ENCODE measurements around the gene C1orf210.

The C1orf210 gene

GRCh38 chr1:43314233-43314632 is 28.9 kb upstream of the C1orf210 start:
- Histone ChIP-seq H3K4me1 (no peaks in the 10 kb centered on the region), H3K36me3 (no peaks in the 10 kb centered on the region), H3K4me3 (ENCODE audit: low read depth, low read length) (no peak overlapping the region), H3K9me3 (no peaks in the 10 kb centered on the region), H3K27me3 (no peaks in the 10 kb centered on the region)
- TF ChIP-seq CTCF (IDR thresholded peaks at IDR 0.05; ENCODE audit: low read depth, low read length): no peak
- no peak for DNase-seq

GRCh38 chr1:43313771-43314170 is 28.4 kb upstream of the C1orf210 start:
- no peak overlapping the region for H3K4me3 ChIP-seq (ENCODE audit: low read depth, low read length)
- no peaks in the 10 kb centered on the region for H3K9me3 ChIP-seq
- no peaks in the 10 kb centered on the region for H3K27me3 ChIP-seq

GRCh38 chr1:43312663-43313515 is 27.5 kb upstream of the C1orf210 start:
- Histone ChIP-seq H3K36me3 (no peaks in the 10 kb centered on the region), H3K27me3 (no peaks in the 10 kb centered on the region), H3K9me3 (no peaks in the 10 kb centered on the region), H3K4me3 (ENCODE audit: low read depth, low read length) (no peak overlapping the region), H3K4me1 (no peaks in the 10 kb centered on the region)
- TF ChIP-seq CTCF (IDR thresholded peaks at IDR 0.05; ENCODE audit: low read depth, low read length): no peak
- no peak for DNase-seq

More at GRCh38 chr1:43313771-43314170, 28.4 kb upstream of the C1orf210 start:
- Histone ChIP-seq H3K36me3 (no peaks in the 10 kb centered on the region), H3K4me1 (no peaks in the 10 kb centered on the region)
- DNase-seq: no peak
- no peak for TF ChIP-seq CTCF (IDR thresholded peaks at IDR 0.05; ENCODE audit: low read depth, low read length)

- no peaks in the 10 kb centered on the region for H3K9me3 ChIP-seq
- TF ChIP-seq CTCF (IDR thresholded peaks at IDR 0.05; ENCODE audit: low read depth, low read length): no peak
- H3K36me3 ChIP-seq: no peaks in the 10 kb centered on the region
- H3K27me3 ChIP-seq: no peaks in the 10 kb centered on the region
- H3K4me3 ChIP-seq (ENCODE audit: low read depth, low read length): no peak overlapping the region
- DNase-seq: no peak
- no peaks in the 10 kb centered on the region for H3K4me1 ChIP-seq
Measured at GRCh38 chr1:43312212-43312623, 26.8 kb upstream of the C1orf210 start.

GRCh38 chr1:43311521-43311920 is 26.1 kb upstream of the C1orf210 start:
- no peaks in the 10 kb centered on the region for H3K27me3 ChIP-seq
- no peak overlapping the region for H3K4me3 ChIP-seq (ENCODE audit: low read depth, low read length)
- DNase-seq: no peak
- H3K4me1 ChIP-seq: no peaks in the 10 kb centered on the region
- no peaks in the 10 kb centered on the region for H3K36me3 ChIP-seq
- no peaks in the 10 kb centered on the region for H3K9me3 ChIP-seq
- no peak for TF ChIP-seq CTCF (IDR thresholded peaks at IDR 0.05; ENCODE audit: low read depth, low read length)

- no peaks in the 10 kb centered on the region for H3K4me1 ChIP-seq
- no peak for TF ChIP-seq CTCF (IDR thresholded peaks at IDR 0.05; ENCODE audit: low read depth, low read length)
- H3K27me3 ChIP-seq: no peaks in the 10 kb centered on the region
- H3K36me3 ChIP-seq: no peaks in the 10 kb centered on the region
- DNase-seq: no peak
- no peaks in the 10 kb centered on the region for H3K9me3 ChIP-seq
- H3K4me3 ChIP-seq (ENCODE audit: low read depth, low read length): no peak overlapping the region
Measured at GRCh38 chr1:43309405-43310025, 24.1 kb upstream of the C1orf210 start.

Data from BE2C (cell line).